GM21367 (cell line): Measurements from ENCODE around the gene TRUB2.
"Not testable (repeated sequence)": the region's sequence is repeated elsewhere in the genome, so short reads cannot be mapped to it uniquely, and the experiment has no call there.

Experiments
- ATAC-seq: cut with Tn5 transposase; IDR thresholded peaks from one replicate; pipeline ENCODE4 v1.9.1; 2021; ENCODE audit not compliant: unreplicated experiment

The TRUB2 gene

GRCh38 chr9:128298535-128299482, 23.4 kb downstream of the TRUB2 start:
- ATAC-seq, result no peak

GRCh38 chr9:128297221-128297773, 24.9 kb downstream of the TRUB2 start:
- no peak for ATAC-seq

GRCh38 chr9:128296340-128297220, 25.7 kb downstream of the TRUB2 start:
- no peak for ATAC-seq

GRCh38 chr9:128294142-128294541, 28.1 kb downstream of the TRUB2 start:
- ATAC-seq, result no peak

GRCh38 chr9:128293091-128293490, 29.2 kb downstream of the TRUB2 start:
- ATAC-seq, result no peak

- ATAC-seq, result no peak
Measured at GRCh38 chr9:128292009-128292408, 30.2 kb downstream of the TRUB2 start.

GRCh38 chr9:128288273-128289004, 33.8 kb downstream of the TRUB2 start:
- ATAC-seq, result no peak

- no peak for ATAC-seq
Measured at GRCh38 chr9:128286440-128286839, 35.8 kb downstream of the TRUB2 start.

- ATAC-seq, result no peak
Measured at GRCh38 chr9:128285033-128285784, 37.0 kb downstream of the TRUB2 start.

- ATAC-seq, result no peak
Measured at GRCh38 chr9:128282500-128282899, 39.7 kb downstream of the TRUB2 start.

GRCh38 chr9:128280084-128280622, 42.1 kb downstream of the TRUB2 start:
- no peak for ATAC-seq

- ATAC-seq, result not testable (repeated sequence)
Measured at GRCh38 chr9:128279088-128280073, 42.9 kb downstream of the TRUB2 start.

GRCh38 chr9:128276574-128277270, 45.5 kb downstream of the TRUB2 start:
- ATAC-seq, result no peak

GRCh38 chr9:128276008-128276573, 46.2 kb downstream of the TRUB2 start, which contains the start of gene SWI5:
TSS of gene SWI5 (plus strand) at chr9:128276276.
- peak; percentile 95 for ATAC-seq

GRCh38 chr9:128275198-128276007, 46.8 kb downstream of the TRUB2 start, which contains the start of gene GOLGA2:
TSS of gene GOLGA2 (minus strand) at chr9:128276007. CDS start at chr9:128275976, 31 bp downstream.
- ATAC-seq, result peak; percentile 35

- ATAC-seq, result no peak
Measured at GRCh38 chr9:128274245-128274644, 48.0 kb downstream of the TRUB2 start.

- ATAC-seq, result no peak
Measured at GRCh38 chr9:128271512-128271911, 50.7 kb downstream of the TRUB2 start.
